Endodermal cell (in vitro differentiated cells): ENCODE measurements around the gene GP1BA. TPM values are rescaled to one million over a fixed set of nuclear protein-coding genes. Genes with fewer than 3 reads are reported as not detected.

Source experiments
- DNase-seq: peaks from one replicate; pipeline ENCODE4 v3.0.0-alpha.2; 2017
- H3K27ac ChIP-seq: 2 replicates; pipeline ENCODE4 v1.5.1; 2013; ENCODE audit warnings: mild to moderate bottlenecking, low read depth, low read length, moderate library complexity
- H3K27me3 ChIP-seq: 2 replicates; pipeline ENCODE4 v1.6.1; 2013; ENCODE audit warnings: mild to moderate bottlenecking, low read length, moderate library complexity; ENCODE audit not compliant: insufficient read depth, control insufficient read depth, poor library complexity, severe bottlenecking
- H3K36me3 ChIP-seq: 2 replicates; pipeline ENCODE4 v1.7.0; 2013; ENCODE audit warnings: mild to moderate bottlenecking, low read length, moderate library complexity; ENCODE audit not compliant: control insufficient read depth, insufficient read depth
- H3K4me1 ChIP-seq: one replicate; pipeline ENCODE4 v1.7.0; 2013; ENCODE audit warnings: low read length; ENCODE audit not compliant: control insufficient read depth, insufficient read depth
- H3K4me3 ChIP-seq: 2 replicates; pipeline ENCODE4 v1.5.1; 2013; ENCODE audit warnings: mild to moderate bottlenecking, low read length, moderate library complexity
- H3K9ac ChIP-seq: 2 replicates; pipeline ENCODE4 v1.6.1; 2013; ENCODE audit warnings: mild to moderate bottlenecking, low read length, moderate library complexity; ENCODE audit not compliant: poor library complexity, severe bottlenecking; ENCODE audit errors: extremely low read depth
- H3K9me3 ChIP-seq: 2 replicates; pipeline ENCODE4 v1.6.1; 2013; ENCODE audit warnings: mild to moderate bottlenecking, low read length, moderate library complexity; ENCODE audit not compliant: control insufficient read depth
- H3K27ac Mint-ChIP-seq: 2 replicates; pipeline ENCODE4 v1.8.0; 2020; ENCODE audit warnings: mixed read lengths
- H3K27me3 Mint-ChIP-seq: 2 replicates; pipeline ENCODE4 v1.8.0; 2021; ENCODE audit warnings: mild to moderate bottlenecking, mixed read lengths; ENCODE audit not compliant: insufficient read depth
- H3K36me3 Mint-ChIP-seq: 2 replicates; pipeline ENCODE4 v1.8.0; 2020; ENCODE audit warnings: low read depth, mixed read lengths
- H3K4me1 Mint-ChIP-seq: 2 replicates; pipeline ENCODE4 v1.8.0; 2020; ENCODE audit warnings: mixed read lengths
- H3K4me3 Mint-ChIP-seq: 2 replicates; pipeline ENCODE4 v1.8.0; 2020; ENCODE audit warnings: mild to moderate bottlenecking, moderate library complexity, mixed read lengths
- H3K9me3 Mint-ChIP-seq: 2 replicates; pipeline ENCODE4 v1.8.0; 2020; ENCODE audit warnings: mild to moderate bottlenecking, mixed read lengths
- CTCF ChIP-seq: fragments of 200-600 bp; sonication (generic); conservative IDR thresholded peaks from 2 replicates; pipeline ENCODE4 v1.5.0; 2021; ENCODE audit warnings: antibody characterized with exemption, mild to moderate bottlenecking
- WGBS, 2 experiments: methylation state at CpG; one replicate each; pipeline versions ENCODE4 v1.1.5 to v1.1.7; 2013; ENCODE audit warnings: missing lambda C conversion rate in 2 of 2, mixed read lengths in 1 of 2; ENCODE audit not compliant: insufficient coverage in 1 of 2, insufficient read length in 1 of 2; 5-methylcytosine and 5-hydroxymethylcytosine counted together
- total RNA-seq, 2 donors: library from RNA; stranded (reverse); fragmentation: NEBNext Ultra II Directional in 1 of 2; extraction: Animal tissue kit (Norgen Biotek cat#: 25700) in 1 of 2; gene quantifications; 2 replicates in 1 of 2; 3 replicates in 1 of 2; pipeline ENCODE4 v1.2.1, GENCODE V29; 2021

Gene GP1BA
- total RNA-seq, 2 donors from 2014 or later, result not detected

GRCh38 chr17:4948166-4948930, 16.3 kb downstream of the GP1BA start, which contains the start of gene PFN1:
TSS of gene PFN1 (minus strand) at chr17:4948530. CDS start at chr17:4948394, 136 bp downstream.
- WGBS, 2 experiments, result 0% methylated on average over 5 to 55 of the region's 59 CpGs
- Mint-ChIP-seq H3K27ac (peak within 1 kb of the TSS; percentile 98), H3K4me3 (peak within 1 kb of the TSS; percentile 93), H3K9me3 (no peaks in the 10 kb centered on the region), H3K4me1 (peaks cover 37% of the 10 kb centered on the region), H3K27me3 (no peaks in the 10 kb centered on the region), H3K36me3 (peaks cover 31% of the 10 kb centered on the region)
- H3K36me3 ChIP-seq, result peaks cover 31% of the 10 kb centered on the region
- H3K9me3 ChIP-seq, result no peaks in the 10 kb centered on the region
- H3K27ac ChIP-seq, result peak within 1 kb of the TSS; percentile 96
- no peaks in the 10 kb centered on the region for H3K27me3 ChIP-seq
- TF ChIP-seq CTCF, result no peak
- peak; percentile 96 for DNase-seq
- peaks cover 19% of the 10 kb centered on the region for H3K4me1 ChIP-seq
- peak within 1 kb of the TSS; percentile 91 for H3K4me3 ChIP-seq
- peak within 1 kb of the TSS; percentile 85 for H3K9ac ChIP-seq

- peak; percentile 96 for DNase-seq
- Histone ChIP-seq H3K4me1 (peaks cover 19% of the 10 kb centered on the region), H3K27me3 (no peaks in the 10 kb centered on the region), H3K9me3 (no peaks in the 10 kb centered on the region), H3K9ac (peak overlapping the region; percentile 85), H3K27ac (peak overlapping the region; percentile 96), H3K36me3 (peaks cover 27% of the 10 kb centered on the region), H3K4me3 (peak overlapping the region; percentile 91)
- H3K4me3 Mint-ChIP-seq, result peak overlapping the region; percentile 93
- WGBS, 2 experiments, result 0% methylated on average over 8 to 34 of the region's 40 CpGs
- peaks cover 37% of the 10 kb centered on the region for H3K4me1 Mint-ChIP-seq
- no peak for TF ChIP-seq CTCF
- H3K9me3 Mint-ChIP-seq, result no peaks in the 10 kb centered on the region
- peak overlapping the region; percentile 98 for H3K27ac Mint-ChIP-seq
- H3K36me3 Mint-ChIP-seq, result peaks cover 27% of the 10 kb centered on the region
- H3K27me3 Mint-ChIP-seq, result no peaks in the 10 kb centered on the region
These were observed 16.8 kb downstream of the GP1BA start for GRCh38 chr17:4948931-4949320.

GRCh38 chr17:4949321-4950074, 17.4 kb downstream of the GP1BA start:
- H3K9me3 ChIP-seq, result no peaks in the 10 kb centered on the region
- peak overlapping the region; percentile 91 for H3K4me3 ChIP-seq
- 0% methylated on average over 13 to 65 of the region's 75 CpGs for WGBS, 2 experiments
- no peak for TF ChIP-seq CTCF
- H3K4me1 ChIP-seq, result peaks cover 19% of the 10 kb centered on the region
- no peaks in the 10 kb centered on the region for H3K9me3 Mint-ChIP-seq
- H3K9ac ChIP-seq, result peak overlapping the region; percentile 85
- peak overlapping the region; percentile 90 for H3K27ac Mint-ChIP-seq
- H3K27me3 ChIP-seq, result no peaks in the 10 kb centered on the region
- H3K4me3 Mint-ChIP-seq, result peak overlapping the region; percentile 93
- peak overlapping the region; percentile 96 for H3K27ac ChIP-seq
- peak; percentile 94 for DNase-seq
- H3K36me3 ChIP-seq, result peaks cover 30% of the 10 kb centered on the region
- no peaks in the 10 kb centered on the region for H3K27me3 Mint-ChIP-seq
- peaks cover 33% of the 10 kb centered on the region for H3K4me1 Mint-ChIP-seq
- peaks cover 23% of the 10 kb centered on the region for H3K36me3 Mint-ChIP-seq
